A673 (cell line): ENCODE results near the gene BCAR1.

Experiments used
- EZH2 ChIP-seq: fragments of 200-600 bp; sonication (generic); IDR thresholded peaks from 2 replicates; pipeline ENCODE4 v1.6.1; 2017; ENCODE audit warnings: borderline replicate concordance, low read depth, mild to moderate bottlenecking, mixed read lengths, antibody characterized with exemption, low read length; ENCODE audit not compliant: poor library complexity, severe bottlenecking
- TF ChIP-seq, protein P1 (sequence below): fragments of 300-800, 200-600 bp; sonication (generic); conservative IDR thresholded peaks from 2 replicates; pipeline ENCODE4 v1.5.1; 2017; ENCODE audit warnings: low read depth, mild to moderate bottlenecking, antibody characterized with exemption, low read length, moderate library complexity, mixed read lengths

DNA sequence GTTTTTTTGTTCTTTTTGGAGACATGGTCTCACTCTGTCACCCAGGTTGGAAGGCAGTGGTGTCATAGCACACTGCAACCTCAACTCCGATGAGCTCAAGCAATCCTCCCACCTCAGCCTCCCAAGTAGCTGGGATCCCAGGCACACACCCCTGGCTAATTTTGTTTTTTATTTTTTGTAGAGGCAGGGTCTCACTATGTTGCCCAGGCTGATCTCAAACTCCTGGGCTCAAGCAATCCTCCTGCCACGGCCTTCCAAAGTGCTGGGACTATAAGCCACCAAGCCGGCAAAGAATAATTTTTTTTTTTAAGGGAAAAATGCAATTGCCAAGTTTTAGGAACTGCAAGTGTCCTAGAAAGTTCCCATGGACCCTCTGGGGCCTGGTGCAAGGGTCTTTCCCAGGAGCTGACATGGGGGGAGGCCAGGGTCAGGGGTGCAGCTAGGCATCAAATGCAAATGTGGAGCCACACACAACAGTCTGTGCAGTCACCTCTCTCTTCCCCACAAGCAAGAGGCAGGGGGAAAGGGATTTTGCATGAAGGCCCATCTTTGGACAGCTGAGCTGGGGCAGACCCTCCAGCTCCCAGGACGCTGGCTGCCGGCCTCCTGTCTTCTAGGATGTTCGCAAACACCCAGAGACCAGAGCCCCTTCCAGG is 20.1 kb upstream of the BCAR1 start:
- TF ChIP-seq, protein P1, sequence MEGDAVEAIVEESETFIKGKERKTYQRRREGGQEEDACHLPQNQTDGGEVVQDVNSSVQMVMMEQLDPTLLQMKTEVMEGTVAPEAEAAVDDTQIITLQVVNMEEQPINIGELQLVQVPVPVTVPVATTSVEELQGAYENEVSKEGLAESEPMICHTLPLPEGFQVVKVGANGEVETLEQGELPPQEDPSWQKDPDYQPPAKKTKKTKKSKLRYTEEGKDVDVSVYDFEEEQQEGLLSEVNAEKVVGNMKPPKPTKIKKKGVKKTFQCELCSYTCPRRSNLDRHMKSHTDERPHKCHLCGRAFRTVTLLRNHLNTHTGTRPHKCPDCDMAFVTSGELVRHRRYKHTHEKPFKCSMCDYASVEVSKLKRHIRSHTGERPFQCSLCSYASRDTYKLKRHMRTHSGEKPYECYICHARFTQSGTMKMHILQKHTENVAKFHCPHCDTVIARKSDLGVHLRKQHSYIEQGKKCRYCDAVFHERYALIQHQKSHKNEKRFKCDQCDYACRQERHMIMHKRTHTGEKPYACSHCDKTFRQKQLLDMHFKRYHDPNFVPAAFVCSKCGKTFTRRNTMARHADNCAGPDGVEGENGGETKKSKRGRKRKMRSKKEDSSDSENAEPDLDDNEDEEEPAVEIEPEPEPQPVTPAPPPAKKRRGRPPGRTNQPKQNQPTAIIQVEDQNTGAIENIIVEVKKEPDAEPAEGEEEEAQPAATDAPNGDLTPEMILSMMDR: no peak
- TF ChIP-seq EZH2: no peak
